Activated CD8-positive, alpha-beta T cell treated with anti-CD3 and anti-CD28 coated beads, Interleukin-2, amount 10 ng/mL, durations not matched to agents 7 days and 5 days (primary cell): ENCODE measurements around the gene TM9SF4. TPM values are rescaled to one million over a fixed set of nuclear protein-coding genes. Genes with fewer than 3 reads are reported as not detected.
"Not testable (repeated sequence)": the region's sequence is repeated elsewhere in the genome, so short reads cannot be mapped to it uniquely, and the experiment has no call there.

Source experiments
- ATAC-seq: fragments of 150-1000 bp; cut with Tn5 transposase; one replicate; pipeline ENCODE4 v1.10.0; 2021; ENCODE audit warnings: moderate library complexity
- CTCF ChIA-PET: fragments of 350-600 bp; sonication (Branson Sonifier 250); formaldehyde crosslinking; loops from one replicate; lab custom pipeline; 2021; ENCODE audit warnings: antibody characterized with exemption; lab: Charles Lee
- POLR2A ChIA-PET: fragments of 350-600 bp; sonication (Branson Sonifier 250); formaldehyde crosslinking; loops from one replicate; lab custom pipeline; 2021; ENCODE audit warnings: antibody characterized with exemption; lab: Charles Lee
- DNase-seq: peaks from one replicate; pipeline ENCODE4 v3.0.0-alpha.2; 2020
- H3K27ac Mint-ChIP-seq: one replicate; pipeline ENCODE4 v1.8.0; 2021; ENCODE audit warnings: mild to moderate bottlenecking, mixed read lengths
- H3K27me3 Mint-ChIP-seq: one replicate; pipeline ENCODE4 v1.8.0; 2021; ENCODE audit warnings: low read depth, mixed read lengths
- H3K36me3 Mint-ChIP-seq: one replicate; pipeline ENCODE4 v1.8.0; 2021; ENCODE audit warnings: low read depth, mixed read lengths
- H3K4me1 Mint-ChIP-seq: one replicate; pipeline ENCODE4 v1.8.0; 2021; ENCODE audit warnings: low read depth, mixed read lengths
- H3K4me3 Mint-ChIP-seq: one replicate; pipeline ENCODE4 v1.8.0; 2021; ENCODE audit warnings: mild to moderate bottlenecking, mixed read lengths
- H3K9me3 Mint-ChIP-seq: one replicate; pipeline ENCODE4 v1.8.0; 2022; ENCODE audit warnings: mixed read lengths; ENCODE audit not compliant: insufficient read depth
- total RNA-seq, 2 experiments: library from RNA; stranded (reverse); gene quantifications; one replicate each; pipeline ENCODE4 v1.2.3, GENCODE V29; 2021

Gene TM9SF4
- total RNA-seq, 2 experiments from 2014 or later, result 29.8 to 30.4 TPM

DNA sequence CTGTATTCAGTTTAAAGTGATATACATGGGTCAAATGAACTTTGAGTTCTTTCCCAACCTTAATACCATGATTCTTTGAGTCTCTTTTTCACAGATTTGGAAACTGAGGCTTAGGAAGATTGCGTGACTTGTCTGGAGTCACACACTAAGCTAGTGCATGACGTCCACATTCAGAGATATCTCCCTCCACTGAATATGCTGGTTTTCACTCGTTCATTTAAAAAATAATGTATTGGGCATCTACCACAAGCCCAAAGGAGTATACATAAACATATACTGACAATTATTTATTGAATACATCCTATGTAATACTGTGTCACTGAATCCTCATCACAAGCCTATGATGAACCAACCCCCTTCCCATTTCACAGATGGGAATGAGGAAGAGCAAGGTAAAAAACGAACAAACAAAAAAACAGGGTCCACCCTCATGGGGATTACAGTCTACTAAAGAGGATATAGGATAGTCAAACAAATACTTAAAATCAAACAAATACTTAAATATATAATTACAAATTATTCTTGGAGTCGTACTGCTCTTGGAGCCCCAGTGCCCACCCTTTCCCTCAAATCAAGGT is 611 bp upstream of the TM9SF4 start:
- POLR2A ChIA-PET, result interaction anchor here (1.0 to 1.7 kb wide), 5 partner anchors 8 to 250 kb away, joined by 3 to 6 read pairs (median 4); partner anchors contain the start of genes ASXL1 and PDRG1

DNA sequence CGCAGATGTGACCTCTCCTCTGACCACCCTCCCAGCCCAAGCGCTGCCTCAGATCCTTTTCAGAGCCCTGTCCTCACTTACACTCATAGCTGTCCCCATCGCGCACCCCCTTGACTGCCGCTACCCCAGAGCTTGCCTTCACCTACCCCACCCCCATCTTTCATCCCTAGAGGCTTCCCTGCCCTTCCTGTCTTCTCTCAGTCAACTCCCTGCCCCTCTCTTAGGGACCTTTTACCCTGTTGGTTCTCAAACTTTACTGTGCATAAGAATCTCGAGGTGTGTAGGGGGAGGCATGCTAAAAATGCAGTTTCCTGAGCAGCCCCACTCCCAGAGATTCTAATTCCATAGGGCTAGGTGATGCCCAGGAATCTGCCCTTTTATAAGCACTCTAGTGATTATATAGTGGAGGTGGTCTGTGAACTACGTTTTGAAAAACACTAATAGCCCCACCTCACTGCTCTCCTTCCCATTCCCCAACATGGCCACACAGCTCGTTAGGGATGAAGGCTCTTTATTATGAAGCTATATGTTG is 725 bp downstream of the TM9SF4 start:
- peak overlapping the region; percentile 96 for H3K4me3 Mint-ChIP-seq
- DNase-seq (no peak), ATAC-seq (peak; percentile 46)

More for the DNA sequence above, 611 bp upstream of the TM9SF4 start:
- peaks cover 10% of the 10 kb centered on the region for H3K36me3 Mint-ChIP-seq
- H3K9me3 Mint-ChIP-seq, result no peaks in the 10 kb centered on the region
- peaks cover 25% of the 10 kb centered on the region for H3K4me1 Mint-ChIP-seq
- ATAC-seq (no peak), DNase-seq (no peak)
- H3K27me3 Mint-ChIP-seq, result peaks cover 3% of the 10 kb centered on the region
- CTCF ChIA-PET, result interaction anchor here (1.0 to 2.1 kb wide), 4 partner anchors 17 to 544 kb away, joined by 4 to 6 read pairs (median 5); no protein-coding TSS in a partner anchor
- H3K27ac Mint-ChIP-seq, result no peak overlapping the region
- peak overlapping the region; percentile 96 for H3K4me3 Mint-ChIP-seq

DNA sequence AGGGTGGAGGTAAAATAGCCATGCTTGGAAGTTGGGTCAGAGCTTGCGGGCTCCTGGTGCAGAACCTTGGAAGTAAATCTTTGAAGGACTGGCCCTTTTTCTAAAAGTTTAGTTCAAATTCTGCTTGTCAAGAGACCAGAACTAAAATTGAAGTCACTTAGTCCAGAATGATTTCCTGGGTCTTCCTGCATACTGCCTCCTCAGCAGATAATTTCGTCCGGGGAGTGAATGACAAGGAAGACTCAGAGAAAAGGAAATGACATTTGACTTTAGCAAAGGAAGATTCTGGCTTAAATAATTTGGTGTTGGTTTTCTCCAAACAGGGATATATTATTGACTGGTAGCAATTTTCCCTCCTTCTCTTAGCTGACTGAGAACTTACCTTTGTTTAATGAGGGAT is 1.2 kb downstream of the TM9SF4 start:
- H3K27ac Mint-ChIP-seq, result peak overlapping the region; percentile 100
- ChIA-PET POLR2A (interaction anchor here (1.1 kb wide), 1 partner anchor 14 kb away, joined by 5 read pairs; no protein-coding TSS in a partner anchor), CTCF (interaction anchor here (0.7 to 2.0 kb wide), 3 partner anchors 19 to 258 kb away, joined by 3 to 5 read pairs (median 4); no protein-coding TSS in a partner anchor)
- no peaks in the 10 kb centered on the region for H3K27me3 Mint-ChIP-seq
- peaks cover 29% of the 10 kb centered on the region for H3K4me1 Mint-ChIP-seq
- DNase-seq (no peak), ATAC-seq (no peak)
- no peaks in the 10 kb centered on the region for H3K9me3 Mint-ChIP-seq
- peak overlapping the region; percentile 96 for H3K4me3 Mint-ChIP-seq
- peaks cover 13% of the 10 kb centered on the region for H3K36me3 Mint-ChIP-seq

More for the DNA sequence above, 725 bp downstream of the TM9SF4 start:
- H3K9me3 Mint-ChIP-seq, result no peaks in the 10 kb centered on the region
- CTCF ChIA-PET, result interaction anchor here (0.7 to 1.3 kb wide), 3 partner anchors 19 to 258 kb away, joined by 3 to 6 read pairs (median 5); no protein-coding TSS in a partner anchor
- H3K27me3 Mint-ChIP-seq, result no peaks in the 10 kb centered on the region
- H3K4me1 Mint-ChIP-seq, result peaks cover 26% of the 10 kb centered on the region
- H3K27ac Mint-ChIP-seq, result peak overlapping the region; percentile 100
- POLR2A ChIA-PET, result interaction anchor here (0.7 to 1.7 kb wide), 7 partner anchors 8 to 857 kb away, joined by 3 to 6 read pairs (median 4); partner anchors contain the start of genes ASXL1 and PDRG1
- H3K36me3 Mint-ChIP-seq, result peaks cover 13% of the 10 kb centered on the region

DNA sequence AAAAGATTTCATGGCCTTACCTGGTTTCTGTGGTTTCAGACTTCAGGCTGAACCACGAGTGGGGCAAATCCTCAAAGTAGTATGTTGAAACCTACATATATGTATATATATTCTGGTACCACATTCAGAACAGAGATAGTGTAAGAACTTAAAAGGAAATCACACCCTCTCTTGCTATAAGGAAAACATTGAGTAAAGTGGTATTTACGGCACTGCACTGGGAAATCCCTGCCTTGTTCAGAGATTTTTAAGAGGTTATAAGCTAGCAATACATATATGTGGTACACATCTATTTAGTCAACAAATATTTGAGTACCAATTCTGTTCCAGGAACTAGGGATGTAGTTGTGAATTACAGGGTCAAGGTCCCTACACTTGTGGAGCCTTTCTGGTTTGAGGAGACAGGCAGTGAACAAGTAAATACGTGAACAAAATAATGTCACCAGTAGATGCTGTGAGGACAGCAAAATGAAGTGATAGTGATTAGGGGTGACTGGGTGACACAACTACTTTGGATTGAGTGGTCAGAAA is 1.7 kb downstream of the TM9SF4 start:
- Mint-ChIP-seq H3K4me1 (peaks cover 32% of the 10 kb centered on the region), H3K27ac (no peak overlapping the region), H3K9me3 (no peaks in the 10 kb centered on the region), H3K4me3 (peak overlapping the region; percentile 96), H3K27me3 (no peaks in the 10 kb centered on the region), H3K36me3 (peaks cover 13% of the 10 kb centered on the region)
- ATAC-seq (no peak), DNase-seq (no peak)
- ChIA-PET POLR2A (no interaction called here), CTCF (interaction anchor here (0.7 to 2.0 kb wide), 3 partner anchors 20 to 259 kb away, joined by 3 to 5 read pairs (median 4); no protein-coding TSS in a partner anchor)

DNA sequence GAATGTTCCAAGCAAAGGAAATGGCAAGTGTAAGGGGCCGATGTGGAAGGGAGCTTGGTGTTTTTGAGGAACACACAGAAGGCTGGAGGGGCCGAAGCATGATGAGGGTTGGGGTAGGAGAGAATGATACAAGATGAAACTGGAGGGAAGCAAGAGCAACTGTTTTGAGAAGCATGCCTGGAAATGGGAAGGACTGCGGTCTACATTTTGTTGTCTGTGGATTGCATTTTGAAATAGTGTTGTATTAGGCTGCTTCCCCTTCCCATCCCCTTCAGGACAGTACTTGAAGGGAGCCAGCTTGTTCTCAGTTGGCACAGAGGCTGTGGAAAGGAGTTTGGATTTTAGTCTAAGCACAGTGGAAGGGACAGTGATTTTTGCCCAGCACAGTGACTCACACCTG is 2.2 kb downstream of the TM9SF4 start:
- Mint-ChIP-seq H3K27ac (peak overlapping the region; percentile 20), H3K9me3 (no peaks in the 10 kb centered on the region), H3K27me3 (no peaks in the 10 kb centered on the region), H3K4me1 (peaks cover 35% of the 10 kb centered on the region), H3K4me3 (no peak overlapping the region), H3K36me3 (peaks cover 13% of the 10 kb centered on the region)
- no peak for DNase-seq
- no peak for ATAC-seq
- POLR2A ChIA-PET, result no interaction called here
- CTCF ChIA-PET, result interaction anchor here (2.0 kb wide), 1 partner anchor 20 kb away, joined by 4 read pairs; no protein-coding TSS in a partner anchor

DNA sequence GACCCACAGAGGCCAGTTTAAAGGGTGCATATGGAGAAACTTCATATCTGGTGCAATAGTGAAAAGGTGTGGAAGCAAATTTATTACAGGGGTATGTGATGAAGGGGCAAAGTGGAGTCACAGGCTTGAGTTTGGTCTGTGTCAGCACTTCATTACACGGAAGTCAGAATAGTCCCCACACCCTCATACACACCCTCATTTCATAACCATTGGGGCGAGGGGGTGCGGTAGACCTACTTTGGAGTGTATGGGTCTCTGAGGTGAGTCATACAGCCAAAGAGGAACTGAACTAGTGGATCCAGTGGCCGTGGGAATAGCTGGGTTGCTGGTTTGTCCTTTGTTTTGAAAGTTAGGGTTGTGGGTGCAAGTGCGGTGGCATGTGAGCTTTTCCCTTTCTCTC is 3.3 kb downstream of the TM9SF4 start:
- Mint-ChIP-seq H3K4me1 (peaks cover 42% of the 10 kb centered on the region), H3K27ac (no peak overlapping the region), H3K4me3 (no peak overlapping the region), H3K36me3 (peaks cover 13% of the 10 kb centered on the region), H3K9me3 (no peaks in the 10 kb centered on the region), H3K27me3 (no peaks in the 10 kb centered on the region)
- ATAC-seq, result no peak
- no peak for DNase-seq
- CTCF ChIA-PET, result no interaction called here
- POLR2A ChIA-PET, result no interaction called here

DNA sequence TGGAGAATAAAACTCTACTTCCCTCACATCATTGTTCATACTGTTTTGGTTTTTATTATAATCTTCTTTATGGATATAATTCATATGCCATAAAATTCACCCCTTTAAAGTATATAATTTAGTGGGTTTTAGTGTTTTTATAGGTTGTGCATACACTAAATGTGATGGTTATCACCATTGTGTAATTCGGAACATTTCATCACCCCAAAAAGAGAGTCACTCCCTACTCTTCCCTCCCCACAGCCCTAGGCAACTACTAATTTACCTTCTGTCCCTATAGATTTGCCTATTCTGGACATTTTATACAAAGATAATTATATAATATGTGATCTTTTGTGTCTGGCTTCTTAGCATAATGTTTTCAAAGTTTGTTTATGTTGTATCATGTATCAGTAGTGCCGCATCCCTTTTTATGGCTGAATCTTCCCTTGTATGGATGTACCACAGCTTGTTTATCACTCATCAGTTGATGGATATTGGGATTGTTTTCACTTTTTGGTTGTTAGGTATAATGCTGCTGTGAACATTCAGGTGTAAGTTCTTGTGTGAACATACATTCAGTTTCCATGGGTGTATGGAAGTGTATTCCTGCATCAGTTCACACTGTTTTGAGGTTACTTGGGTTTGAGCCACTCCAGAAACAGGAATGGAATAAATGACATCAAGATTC is 4.2 kb downstream of the TM9SF4 start:
- Mint-ChIP-seq H3K36me3 (peaks cover 13% of the 10 kb centered on the region), H3K9me3 (no peaks in the 10 kb centered on the region), H3K27me3 (no peaks in the 10 kb centered on the region), H3K4me1 (peaks cover 42% of the 10 kb centered on the region), H3K4me3 (no peak overlapping the region), H3K27ac (no peak overlapping the region)
- ATAC-seq (no peak), DNase-seq (no peak)
- ChIA-PET CTCF (no interaction called here), POLR2A (no interaction called here)

DNA sequence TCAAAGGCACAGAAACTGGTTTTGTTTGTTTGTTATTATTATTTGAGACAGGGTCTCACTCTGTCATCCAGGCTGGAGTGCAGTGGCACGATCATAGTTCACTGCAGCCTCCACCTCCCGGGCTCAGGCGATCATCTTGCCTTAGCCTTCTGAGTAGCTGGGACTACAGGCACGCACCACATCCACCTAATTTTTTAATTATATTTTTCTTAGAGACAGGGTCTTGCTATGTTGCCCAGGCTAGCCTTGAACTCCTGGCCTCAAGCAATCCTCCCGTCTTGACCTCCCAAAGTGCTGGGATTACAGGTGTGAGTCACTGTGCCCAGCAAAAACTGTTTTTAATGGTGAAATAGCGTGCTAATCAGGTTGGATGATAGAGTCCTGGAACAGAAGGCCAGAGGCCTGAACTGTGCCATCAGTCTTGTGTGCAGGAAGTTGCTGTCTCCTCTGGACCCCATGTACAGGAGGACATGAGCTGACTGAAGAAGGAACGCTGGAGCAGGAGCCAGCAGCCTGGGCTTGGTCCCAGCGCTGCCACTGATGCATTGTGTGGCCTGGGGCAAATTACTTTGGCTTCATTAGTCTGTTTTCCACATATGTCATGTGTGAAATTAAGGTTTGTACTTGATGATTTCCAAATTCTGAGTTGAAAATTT is 4.9 kb downstream of the TM9SF4 start:
- Mint-ChIP-seq H3K27ac (no peak overlapping the region), H3K36me3 (peaks cover 13% of the 10 kb centered on the region), H3K4me1 (peaks cover 42% of the 10 kb centered on the region), H3K4me3 (no peak overlapping the region), H3K27me3 (no peaks in the 10 kb centered on the region), H3K9me3 (no peaks in the 10 kb centered on the region)
- ChIA-PET POLR2A (no interaction called here), CTCF (no interaction called here)
- DNase-seq (no peak), ATAC-seq (no peak)

DNA sequence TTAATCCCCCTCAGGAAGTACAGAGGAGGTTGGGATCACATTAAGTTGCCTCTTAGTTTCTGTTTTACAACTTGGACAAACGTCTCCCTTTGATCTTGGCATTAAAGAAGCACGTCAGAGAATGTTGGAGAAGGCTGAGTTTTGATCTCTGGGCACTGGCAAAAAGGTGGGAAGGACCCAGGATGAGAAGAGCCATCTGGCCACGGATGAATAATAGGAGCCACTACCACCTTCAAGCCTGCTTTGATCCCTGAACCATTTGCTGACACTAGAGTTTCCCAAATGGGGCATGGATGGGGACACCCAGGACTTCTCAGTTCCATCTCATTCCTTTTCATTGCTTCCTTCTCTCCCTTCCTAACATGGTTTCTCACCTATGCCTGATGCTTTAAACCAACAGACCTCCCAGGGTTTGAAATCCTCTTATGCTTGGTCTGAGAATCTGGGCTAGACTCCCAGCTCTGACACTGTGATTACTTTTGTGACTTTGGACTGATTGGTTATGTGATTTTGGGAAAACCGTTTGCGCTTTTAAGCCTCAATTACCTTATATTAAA is 5.8 kb downstream of the TM9SF4 start:
- DNase-seq (no peak), ATAC-seq (no peak)
- Mint-ChIP-seq H3K4me1 (peaks cover 41% of the 10 kb centered on the region), H3K36me3 (peaks cover 11% of the 10 kb centered on the region), H3K27me3 (no peaks in the 10 kb centered on the region), H3K9me3 (no peaks in the 10 kb centered on the region), H3K27ac (no peak overlapping the region), H3K4me3 (no peak overlapping the region)
- ChIA-PET CTCF (no interaction called here), POLR2A (no interaction called here)

DNA sequence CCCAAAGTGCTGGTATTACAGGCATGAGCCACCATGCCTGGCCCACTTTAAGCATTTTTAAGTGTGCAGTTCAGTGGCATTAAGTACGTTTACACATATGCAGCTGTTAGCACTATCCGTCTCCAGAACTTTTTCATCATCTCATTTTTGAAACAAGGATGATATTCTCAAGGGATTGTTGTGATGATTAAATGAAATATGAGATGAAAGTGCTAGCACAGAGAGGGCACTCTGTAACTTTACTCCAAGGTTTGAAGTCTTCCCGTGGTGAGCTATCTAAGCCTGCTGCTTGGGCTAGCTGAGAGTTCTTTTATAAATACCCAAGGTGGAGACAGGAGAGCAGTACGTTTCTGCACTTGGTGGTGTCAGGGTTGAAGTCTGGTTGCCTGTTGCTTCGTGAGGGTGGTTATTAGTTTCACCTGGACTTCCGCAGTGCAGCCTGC is 6.6 kb downstream of the TM9SF4 start:
- Mint-ChIP-seq H3K27ac (no peak overlapping the region), H3K36me3 (peaks cover 11% of the 10 kb centered on the region)

DNA sequence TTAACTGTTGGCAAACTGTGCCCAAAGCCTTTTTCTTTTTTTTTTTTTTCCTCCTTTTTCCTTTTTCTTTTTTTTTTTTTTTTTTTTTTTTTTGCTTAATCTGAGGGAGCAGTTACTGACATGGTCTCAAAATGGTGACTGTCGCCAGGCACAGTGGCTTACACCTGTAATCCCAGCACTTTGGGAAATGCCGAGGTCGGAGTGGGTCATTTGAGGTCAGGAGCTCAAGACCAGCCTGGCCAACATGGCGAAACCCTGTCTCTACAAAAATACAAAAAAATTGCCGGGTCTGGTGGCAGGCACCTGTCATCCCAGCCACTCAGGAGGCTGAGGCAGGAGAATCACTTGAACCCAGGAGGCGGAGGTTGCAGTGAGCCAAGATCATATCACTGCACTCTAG is 7.3 kb downstream of the TM9SF4 start:
- H3K36me3 Mint-ChIP-seq, H3K4me3 Mint-ChIP-seq, H3K9me3 Mint-ChIP-seq, POLR2A ChIA-PET, CTCF ChIA-PET, DNase-seq, H3K27ac Mint-ChIP-seq, ATAC-seq, H3K27me3 Mint-ChIP-seq: not testable (repeated sequence)
- peaks cover 26% of the 10 kb centered on the region for H3K4me1 Mint-ChIP-seq

More for the DNA sequence above, 6.6 kb downstream of the TM9SF4 start:
- POLR2A ChIA-PET, result no interaction called here
- no peak overlapping the region for H3K4me3 Mint-ChIP-seq
- peaks cover 33% of the 10 kb centered on the region for H3K4me1 Mint-ChIP-seq
- H3K27me3 Mint-ChIP-seq, result no peaks in the 10 kb centered on the region
- CTCF ChIA-PET, result no interaction called here
- ATAC-seq, result no peak
- no peaks in the 10 kb centered on the region for H3K9me3 Mint-ChIP-seq
- DNase-seq, result no peak
